NCI-H748 (cell line): ENCODE results near the gene RNU11.
"Not testable (repeated sequence)": the region's sequence is repeated elsewhere in the genome, so short reads cannot be mapped to it uniquely, and the experiment has no call there.

ENCODE experiments used
- DNase-seq: peaks from one replicate; lab custom pipeline; 2025; ENCODE audit not compliant: unreplicated experiment; lab: John Stamatoyannopoulos, UW

RNU11 gene

DNA sequence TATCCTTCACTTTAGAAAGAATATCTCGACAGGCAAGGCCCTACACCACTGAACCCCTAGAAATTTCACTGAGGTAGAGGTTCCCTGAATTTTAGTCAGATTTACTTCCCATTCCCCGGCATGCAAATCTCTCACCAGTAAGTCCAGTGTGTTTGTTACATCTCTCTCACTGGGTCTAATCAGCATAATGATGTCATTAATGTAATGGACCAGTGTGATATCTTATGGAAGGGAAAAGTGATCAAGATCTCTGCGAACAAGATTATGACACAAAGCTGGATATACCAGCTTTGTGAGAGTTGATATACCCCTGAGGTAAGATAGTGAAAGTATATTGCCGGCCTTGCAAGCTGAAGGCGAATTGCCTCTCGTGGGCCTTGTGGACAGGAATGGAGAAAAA lies 7.9 kb downstream of the RNU11 start:
- DNase-seq, result no peak

GRCh38 chr1:28663871-28664470 lies 15.6 kb downstream of the RNU11 start:
- DNase-seq, result no peak

DNA sequence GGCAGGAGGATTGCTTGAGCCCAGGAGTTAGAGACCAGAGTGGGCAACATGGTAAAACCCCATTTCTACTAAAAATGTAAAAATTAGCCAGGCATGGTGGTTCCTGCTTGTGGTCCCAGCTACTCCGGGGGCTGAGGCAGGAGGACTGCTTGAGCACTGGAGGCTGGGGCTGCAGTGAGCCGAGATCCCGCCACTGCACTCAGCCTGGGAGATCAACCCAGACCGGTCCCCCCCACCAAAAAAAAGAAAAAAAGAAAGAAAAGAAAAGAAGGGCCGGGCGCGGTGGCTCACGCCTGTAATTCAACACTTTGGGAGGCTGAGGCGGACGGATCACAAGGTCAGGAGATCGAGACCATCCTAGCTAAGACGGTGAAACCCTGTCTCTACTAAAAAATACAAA lies 18.4 kb downstream of the RNU11 start:
- DNase-seq, result no peak

DNA sequence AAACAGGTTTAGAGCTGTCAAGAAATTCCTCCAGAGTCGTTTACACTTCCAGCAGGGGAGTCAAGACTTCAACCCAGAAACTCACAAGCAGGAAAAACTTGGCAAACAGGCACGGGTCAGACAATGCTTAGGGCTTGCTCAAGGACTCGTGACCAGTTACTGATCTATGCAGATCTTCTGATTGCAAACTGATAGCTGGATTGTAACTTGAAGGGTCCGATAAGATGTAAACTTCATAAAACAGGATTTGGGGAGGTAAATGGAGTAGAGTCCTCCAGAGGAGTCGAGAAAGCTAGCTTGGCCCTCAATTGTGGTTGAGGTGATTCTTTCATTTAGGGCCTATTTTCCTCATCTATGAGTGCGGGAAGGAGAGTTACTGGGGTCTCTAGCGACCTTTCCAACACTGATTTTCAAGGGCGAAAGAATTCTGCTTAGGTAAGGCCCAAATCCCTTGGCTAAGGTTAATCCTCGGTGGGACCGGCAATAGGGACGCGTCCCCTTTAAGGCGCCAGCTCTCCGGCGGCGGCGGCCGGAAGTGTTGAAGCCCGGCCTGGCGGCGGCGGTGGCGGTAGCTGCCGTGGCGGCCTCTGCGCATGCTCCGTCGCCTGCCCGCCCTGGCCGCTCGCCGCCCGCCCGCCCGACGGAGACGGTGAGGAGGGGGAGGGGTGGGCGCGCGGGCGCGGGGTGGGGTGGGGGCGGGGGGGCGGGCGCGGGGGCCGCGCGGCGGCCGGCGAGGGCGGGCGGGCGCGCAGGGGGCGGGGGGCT lies 20.0 kb downstream of the RNU11 start, which contains the start of gene GMEB1:
GMEB1 (plus strand) TSS at position 594 of the 765 bp plus-strand sequence. CDS start 14,829 bp downstream, outside the sequence.
- DNase-seq, result peak; percentile 88

DNA sequence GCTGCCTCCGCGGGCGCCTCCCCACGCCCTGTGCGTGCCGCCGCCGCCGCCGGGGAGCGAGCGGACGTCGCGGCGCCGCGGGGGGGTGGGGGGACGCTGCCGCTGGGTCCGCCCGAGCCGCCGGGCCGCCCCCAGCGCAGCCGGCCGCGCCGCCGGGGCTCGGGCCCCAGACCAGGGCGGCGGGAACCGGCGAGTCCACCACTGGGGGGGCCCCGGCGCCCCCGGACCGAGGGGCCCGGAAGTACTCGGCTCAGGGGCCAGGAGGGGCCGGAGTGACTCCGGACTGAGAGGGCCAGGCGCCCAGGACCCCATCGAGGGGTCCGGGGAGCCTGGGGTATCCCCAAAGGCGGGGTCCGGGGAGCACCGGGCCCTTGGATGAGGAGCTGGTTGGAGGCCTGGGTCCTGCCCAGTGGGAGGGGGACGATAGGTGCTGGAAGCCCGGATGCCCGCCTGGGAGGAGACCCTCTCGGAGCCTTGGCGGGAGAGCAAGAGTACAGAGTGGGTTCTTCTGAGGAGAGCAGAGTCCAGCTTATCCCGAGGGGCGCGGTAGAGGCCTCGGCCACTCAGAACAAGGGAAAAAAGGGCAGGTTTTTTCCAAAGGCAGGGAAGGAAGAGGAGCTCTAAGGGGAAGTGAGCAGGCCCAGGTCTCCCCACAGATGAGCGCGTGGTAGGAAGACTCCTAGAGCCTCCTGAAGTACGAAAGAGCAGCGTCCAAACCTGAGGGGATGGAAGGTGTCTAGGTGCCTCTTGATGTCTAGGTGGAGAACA lies 20.7 kb downstream of the RNU11 start:
- DNase-seq, result peak; percentile 82

GRCh38 chr1:28671254-28671780 lies 22.9 kb downstream of the RNU11 start:
- no peak for DNase-seq

GRCh38 chr1:28672971-28673370 lies 24.6 kb downstream of the RNU11 start:
- DNase-seq, result not testable (repeated sequence)

- DNase-seq, result no peak
These were observed 27.5 kb downstream of the RNU11 start for GRCh38 chr1:28675924-28676257.

DNA sequence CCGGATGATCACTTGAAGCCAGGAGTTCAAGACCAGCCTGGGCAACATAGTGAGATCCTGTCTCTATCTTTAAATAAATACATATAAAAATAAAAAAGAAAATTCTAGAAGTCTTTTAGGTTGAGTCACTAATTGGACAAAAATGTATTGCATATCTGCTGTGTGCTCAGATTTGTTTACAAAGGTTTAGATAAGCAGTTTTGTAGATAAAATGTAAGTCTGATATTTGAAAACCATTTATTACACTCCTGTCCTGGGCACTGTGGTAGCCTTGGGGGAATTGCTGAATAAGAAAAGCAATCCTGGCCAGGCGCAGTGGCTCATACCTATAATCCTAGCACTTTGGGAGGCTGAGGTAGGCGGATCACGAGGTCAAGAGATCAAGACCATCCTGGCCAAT lies 31.8 kb downstream of the RNU11 start:
- DNase-seq, result no peak

DNA sequence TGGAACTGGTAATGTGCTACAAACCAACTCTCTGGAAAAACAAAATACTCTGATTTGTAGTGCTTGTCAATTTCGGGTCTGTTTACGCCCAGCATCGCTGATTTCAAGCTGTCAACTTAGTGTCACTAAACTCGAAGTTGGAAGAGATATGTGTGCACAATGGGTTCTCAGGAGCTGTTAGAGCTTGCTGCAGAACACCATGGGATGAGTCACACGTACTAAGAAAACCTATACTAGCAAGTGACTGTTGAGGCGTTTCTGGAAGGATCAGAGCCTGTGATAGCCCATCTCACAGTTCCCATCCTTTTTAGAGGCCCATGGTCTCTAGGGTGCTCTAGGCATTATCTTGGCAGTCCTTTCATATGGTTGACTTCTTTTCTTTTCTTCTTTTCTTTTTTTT lies 34.4 kb downstream of the RNU11 start:
- no peak for DNase-seq

- DNase-seq, result no peak
These were observed 36.5 kb downstream of the RNU11 start for GRCh38 chr1:28684937-28685336.

GRCh38 chr1:28691627-28692026 lies 43.2 kb downstream of the RNU11 start:
- DNase-seq, result not testable (repeated sequence)
